ENCODE results near the gene NKPD1.

The NKPD1 gene

DNA sequence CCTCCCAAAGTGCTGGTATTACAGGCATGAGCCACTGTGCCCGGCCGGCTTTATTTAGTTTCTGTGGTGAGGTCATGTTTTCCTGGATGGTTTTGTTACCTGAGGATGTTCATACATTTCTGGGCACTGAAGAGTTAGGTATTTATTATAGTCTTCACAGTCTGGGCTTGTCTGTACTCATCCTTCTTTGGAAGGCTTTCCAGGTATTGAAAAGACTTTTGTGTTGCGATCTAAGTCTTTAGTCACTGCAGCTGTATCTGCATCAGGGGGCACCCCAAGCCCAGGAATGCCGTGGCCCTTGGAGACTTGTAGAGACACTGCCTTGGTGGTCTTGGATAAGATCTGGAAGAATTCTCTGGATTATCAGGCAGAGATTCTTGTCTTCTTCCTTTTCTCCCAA, 30.6 kb upstream of the NKPD1 start:
- in situ Hi-C loops (cut with MboI; ENCODE audit: low sequenced_read_pairs, unreplicated experiment), result no loop called here
- DNase-seq (ENCODE audit: low spot score), result no peak
- TF ChIP-seq, protein P1, sequence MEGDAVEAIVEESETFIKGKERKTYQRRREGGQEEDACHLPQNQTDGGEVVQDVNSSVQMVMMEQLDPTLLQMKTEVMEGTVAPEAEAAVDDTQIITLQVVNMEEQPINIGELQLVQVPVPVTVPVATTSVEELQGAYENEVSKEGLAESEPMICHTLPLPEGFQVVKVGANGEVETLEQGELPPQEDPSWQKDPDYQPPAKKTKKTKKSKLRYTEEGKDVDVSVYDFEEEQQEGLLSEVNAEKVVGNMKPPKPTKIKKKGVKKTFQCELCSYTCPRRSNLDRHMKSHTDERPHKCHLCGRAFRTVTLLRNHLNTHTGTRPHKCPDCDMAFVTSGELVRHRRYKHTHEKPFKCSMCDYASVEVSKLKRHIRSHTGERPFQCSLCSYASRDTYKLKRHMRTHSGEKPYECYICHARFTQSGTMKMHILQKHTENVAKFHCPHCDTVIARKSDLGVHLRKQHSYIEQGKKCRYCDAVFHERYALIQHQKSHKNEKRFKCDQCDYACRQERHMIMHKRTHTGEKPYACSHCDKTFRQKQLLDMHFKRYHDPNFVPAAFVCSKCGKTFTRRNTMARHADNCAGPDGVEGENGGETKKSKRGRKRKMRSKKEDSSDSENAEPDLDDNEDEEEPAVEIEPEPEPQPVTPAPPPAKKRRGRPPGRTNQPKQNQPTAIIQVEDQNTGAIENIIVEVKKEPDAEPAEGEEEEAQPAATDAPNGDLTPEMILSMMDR (IDR thresholded peaks at IDR 0.05; ENCODE audit: borderline replicate concordance, control extremely low read depth, extremely low read depth, insufficient read depth, missing control alignments), result no peak

DNA sequence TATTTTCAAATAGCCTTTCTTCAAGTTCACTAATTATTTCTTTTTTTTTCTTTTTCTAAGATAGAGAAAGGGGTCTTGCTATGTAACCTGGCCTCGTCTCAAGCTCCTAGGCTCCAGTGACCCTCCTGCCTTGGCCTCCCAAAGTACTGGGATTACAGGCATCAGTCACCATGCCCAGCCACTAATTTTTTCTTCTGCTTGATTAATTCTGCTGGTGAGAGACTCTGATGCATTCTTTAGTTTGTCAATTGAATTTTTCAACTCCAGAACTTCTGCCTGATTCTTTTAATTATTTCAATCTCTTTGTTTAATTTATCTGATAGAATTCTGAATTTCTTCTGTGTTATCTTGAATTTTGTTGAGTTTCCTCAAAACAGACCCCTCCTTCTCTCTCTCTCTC, 29.2 kb upstream of the NKPD1 start:
- TF ChIP-seq, protein P1 (IDR thresholded peaks at IDR 0.05; ENCODE audit: borderline replicate concordance, control extremely low read depth, extremely low read depth, insufficient read depth, missing control alignments), result no peak
- in situ Hi-C loops (cut with MboI; ENCODE audit: low sequenced_read_pairs, unreplicated experiment), result no loop called here

DNA sequence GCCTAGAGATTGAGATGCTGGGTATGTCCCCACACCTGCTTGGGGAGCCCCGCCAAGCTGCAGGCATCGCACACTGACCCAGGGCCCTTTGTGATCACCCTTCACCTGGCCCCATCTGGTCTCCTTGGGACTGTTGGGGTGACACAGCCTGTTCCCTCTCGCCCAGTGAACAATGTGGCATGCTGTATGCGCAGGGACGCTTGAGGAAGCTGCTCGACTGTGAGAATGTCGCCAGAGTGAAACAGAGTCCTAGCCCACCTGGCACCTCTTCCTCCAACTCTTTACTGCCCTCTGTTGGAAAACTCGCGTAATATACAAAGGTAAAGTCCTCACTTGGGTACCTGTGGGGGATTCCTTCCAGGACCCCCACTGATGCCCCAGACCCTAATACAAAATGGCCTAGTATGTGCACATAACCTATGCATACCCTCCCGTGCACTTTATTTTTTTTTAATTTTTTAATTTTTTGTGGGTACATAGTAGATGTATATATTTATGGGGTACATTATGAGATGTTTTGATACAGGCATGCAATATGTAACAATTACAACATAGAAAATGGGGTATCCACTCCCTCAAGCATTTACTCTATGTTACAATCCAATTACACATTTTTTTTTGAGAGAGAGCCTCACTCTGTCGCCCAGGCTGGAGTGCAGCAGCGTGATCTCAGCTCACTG, 26.8 kb upstream of the NKPD1 start:
- in situ Hi-C loops (cut with MboI; ENCODE audit: low sequenced_read_pairs, unreplicated experiment), result no loop called here
- peak; percentile 81 for DNase-seq (ENCODE audit: low spot score)
- TF ChIP-seq, protein P1 (IDR thresholded peaks at IDR 0.05; ENCODE audit: borderline replicate concordance, control extremely low read depth, extremely low read depth, insufficient read depth, missing control alignments), result peak; percentile 40

More for the DNA sequence above, 29.2 kb upstream of the NKPD1 start:
- no peak for DNase-seq (ENCODE audit: low spot score)

DNA sequence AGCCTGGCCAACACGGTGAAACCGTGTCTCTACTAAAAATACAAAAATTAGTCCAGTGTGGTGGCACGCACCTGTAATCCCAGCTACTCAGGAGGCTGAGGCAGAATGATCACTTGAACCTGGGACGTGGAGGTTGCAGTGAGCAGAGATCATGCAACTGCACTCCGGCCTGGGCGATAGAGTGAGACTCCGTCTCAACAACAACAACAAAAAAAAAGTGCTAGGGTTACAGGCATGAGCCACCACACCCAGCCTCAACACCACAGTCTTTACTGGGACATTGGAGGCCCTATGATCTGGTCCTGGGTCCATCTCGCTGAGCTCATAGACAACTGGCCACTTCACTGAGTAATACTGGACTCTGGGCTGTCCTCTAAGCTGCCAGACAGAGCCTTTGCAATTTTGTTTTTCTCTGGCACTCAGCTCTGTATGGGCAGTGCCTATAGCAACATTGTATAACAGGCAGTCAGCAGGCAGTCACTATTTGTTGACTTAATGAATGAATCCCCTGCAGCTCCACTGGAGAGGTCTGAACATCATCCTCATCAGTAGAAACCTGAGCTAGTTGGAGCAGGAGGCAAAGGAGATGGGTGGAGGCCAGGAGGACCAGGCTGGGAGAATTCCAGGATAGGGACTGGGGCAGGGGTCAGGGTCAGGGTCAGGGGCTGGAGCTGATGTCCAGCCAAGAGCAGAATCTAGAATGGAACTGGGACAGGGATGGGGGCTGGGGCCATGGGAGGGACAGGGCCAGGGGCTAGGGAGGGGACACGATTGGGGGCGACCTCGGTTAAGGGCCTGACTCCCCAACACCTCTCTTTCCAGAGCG, 25.9 kb upstream of the NKPD1 start:
- TF ChIP-seq, protein P1 (IDR thresholded peaks at IDR 0.05; ENCODE audit: borderline replicate concordance, control extremely low read depth, extremely low read depth, insufficient read depth, missing control alignments), result no peak
- DNase-seq (ENCODE audit: low spot score), result no peak
- in situ Hi-C loops (cut with MboI; ENCODE audit: low sequenced_read_pairs, unreplicated experiment), result no loop called here

DNA sequence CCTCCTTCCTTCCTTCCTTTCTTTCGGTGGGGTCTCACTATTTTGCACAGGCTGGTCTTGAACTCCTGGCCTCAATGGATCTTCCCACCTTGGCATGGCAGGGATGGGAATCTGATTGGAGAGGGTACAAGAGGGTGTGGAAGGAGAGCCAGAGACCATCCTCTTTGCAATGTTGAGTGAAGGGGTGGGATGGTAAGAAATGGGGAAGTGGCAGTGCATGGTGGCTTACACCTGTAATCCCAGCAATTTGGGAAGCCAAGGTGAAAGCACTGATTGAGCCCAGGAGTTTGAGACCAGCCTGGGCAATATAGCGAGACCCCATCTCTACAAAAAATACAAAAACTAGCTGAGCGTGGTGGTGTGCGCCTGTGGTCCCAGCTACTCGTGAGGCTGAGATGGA, 23.3 kb upstream of the NKPD1 start:
- DNase-seq (ENCODE audit: low spot score), result no peak
- in situ Hi-C loops (cut with MboI; ENCODE audit: low sequenced_read_pairs, unreplicated experiment), result no loop called here
- TF ChIP-seq, protein P1 (IDR thresholded peaks at IDR 0.05; ENCODE audit: borderline replicate concordance, control extremely low read depth, extremely low read depth, insufficient read depth, missing control alignments), result no peak

DNA sequence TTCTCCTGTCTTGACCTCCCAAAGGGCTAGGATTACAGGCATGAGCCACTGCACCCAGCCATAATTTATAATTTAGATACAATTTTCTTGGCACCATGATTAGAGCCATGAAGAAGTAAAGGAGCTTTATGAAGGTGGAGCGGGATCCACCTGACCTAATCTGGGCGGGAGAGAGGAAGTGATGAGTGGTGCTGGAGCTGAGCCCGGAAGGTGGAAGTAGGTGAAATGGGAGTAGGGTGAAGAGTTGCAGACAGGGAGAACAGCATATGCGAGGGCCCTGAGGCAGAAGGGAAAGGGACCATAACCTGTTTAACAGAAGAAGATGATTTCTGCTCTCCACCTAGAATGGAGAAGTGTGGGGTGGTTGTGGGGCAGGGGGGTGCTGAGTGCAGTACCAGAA, 22.0 kb upstream of the NKPD1 start:
- DNase-seq (ENCODE audit: low spot score), result no peak
- in situ Hi-C loops (cut with MboI; ENCODE audit: low sequenced_read_pairs, unreplicated experiment), result no loop called here
- TF ChIP-seq, protein P1 (IDR thresholded peaks at IDR 0.05; ENCODE audit: borderline replicate concordance, control extremely low read depth, extremely low read depth, insufficient read depth, missing control alignments), result no peak

Data from GM13976 (cell line).